Spleen (tissue), 11 donors: ENCODE measurements around the gene CGNL1. TPM values are rescaled to one million over a fixed set of nuclear protein-coding genes. Genes with fewer than 3 reads are reported as not detected.

Experiments used
- DNase-seq: peaks from one replicate; pipeline ENCODE4 v3.0.0-alpha.2; 2020
- H3K27ac ChIP-seq, 8 donors: fragments of 200-600 bp; sonication (generic) in 7 of 8; 1 replicate in 4 of 8; 2 replicates in 4 of 8; pipeline versions ENCODE4 v1.5.0 to v1.8.0; 2016 to 2021; ENCODE audit warnings: inconsistent platforms in 4 of 8, mild to moderate bottlenecking in 4 of 8, moderate library complexity in 1 of 8
- H3K27me3 ChIP-seq, 7 donors: fragments of 200-600 bp; sonication (generic) in 6 of 7; replicated peaks in 1 of 7; 1 replicate in 4 of 7; 2 replicates in 3 of 7; pipeline versions ENCODE4 v1.5.0 to v1.8.0; 2016 to 2021; ENCODE audit warnings: inconsistent platforms in 3 of 7, mild to moderate bottlenecking in 1 of 7
- H3K36me3 ChIP-seq, 6 donors: fragments of 200-600 bp; sonication (generic) in 5 of 6; 1 replicate in 4 of 6; 2 replicates in 2 of 6; pipeline versions ENCODE4 v1.5.0 to v1.8.0; 2016 to 2021; ENCODE audit warnings: inconsistent platforms in 2 of 6
- H3K4me1 ChIP-seq, 6 donors: fragments of 200-600 bp; sonication (generic) in 5 of 6; 1 replicate in 3 of 6; 2 replicates in 3 of 6; pipeline versions ENCODE4 v1.5.0 to v1.8.0; 2016 to 2021; ENCODE audit warnings: inconsistent platforms in 3 of 6
- H3K4me3 ChIP-seq, 8 donors: fragments of 200-600 bp; sonication (generic) in 7 of 8; 1 replicate in 4 of 8; 2 replicates in 4 of 8; pipeline versions ENCODE4 v1.5.0 to v1.8.0; 2016 to 2021; ENCODE audit warnings: inconsistent platforms in 4 of 8, mild to moderate bottlenecking in 4 of 8, moderate library complexity in 2 of 8
- H3K9me3 ChIP-seq, 8 donors: fragments of 200-600 bp; sonication (generic) in 7 of 8; 1 replicate in 4 of 8; 2 replicates in 4 of 8; pipeline versions ENCODE4 v1.5.0 to v1.8.0; 2016 to 2021; ENCODE audit warnings: inconsistent platforms in 4 of 8
- POLR2A ChIP-seq, 3 donors: fragments of 450-650 bp; IDR thresholded peaks; one replicate each; pipeline ENCODE4 v1.5.1; 2017; ENCODE audit warnings: antibody characterized with exemption in 3 of 3, mild to moderate bottlenecking in 1 of 3
- POLR2AphosphoS5 ChIP-seq, 3 donors: sonication (generic); formaldehyde crosslinking; IDR thresholded peaks; one replicate each; pipeline ENCODE4 v1.5.1; 2017; ENCODE audit warnings: antibody characterized with exemption in 3 of 3
- WGBS, 5 donors: extraction: QIAGEN DNeasy Blood & Tissue Kit in 3 of 5; methylation state at CpG; one replicate each; pipeline versions ENCODE4 v1.1.5 to v1.1.7; 2013 to 2018; 5-methylcytosine and 5-hydroxymethylcytosine counted together
- intact Hi-C: fragments of 100-400 bp; cut with DNase I; formaldehyde crosslinking; loops from one replicate; pipeline ENCODE4 v1.15.0; 2023; ENCODE audit warnings: low total_unique reads
- polyA plus RNA-seq, 3 donors: library from polyadenylated mRNA; stranded (reverse); fragments of 200-250 nt; gene quantifications; one replicate each; pipeline ENCODE4 v1.2.1, GENCODE V29; 2013
- total RNA-seq, 7 donors: library from RNA; depleted of rRNA in 3 of 7; stranded (reverse); fragments of >200 nt in 3 of 7; fragmentation: NEBNext Ultra II Directional in 4 of 7; extraction: Animal tissue kit (Norgen Biotek cat#: 25700) in 4 of 7; gene quantifications; one replicate each; pipeline versions ENCODE4 v1.1.0 to v1.2.1, GENCODE V29; 2016 to 2021
- TF ChIP-seq, protein P1 (sequence below), 11 experiments: fragments of 200-600 bp in 7 of 11; fragments of 450-650 bp in 4 of 11; sonication (generic) in 4 of 11; IDR thresholded peaks in 8 of 11; conservative IDR thresholded peaks in 3 of 11; 1 replicate in 7 of 11; 2 replicates in 4 of 11; pipeline versions ENCODE4 v1.4.0 to v1.8.0; 2016 to 2021; ENCODE audit warnings: antibody characterized with exemption in 11 of 11, inconsistent platforms in 4 of 11, mild to moderate bottlenecking in 1 of 11
- donor health status: healthy with polysubstance abuse.
- donor health status: DM: no; HTN: no; CAD: no; lungs with moderate emphysema.
- donor health status: DM: no; HTN: no; CAD: no.
- donor health status: Bipolar disorder and iron deficiency.
- donor health status: healthy.
- donor health status: DM: no; HTN: no; CAD: no.
- donor health status: DM: yes; HTN: yes; CAD: no.

Gene CGNL1
- total and polyA plus RNA-seq, 10 donors, result 0.07 to 0.73 (median 0.36) TPM

DNA sequence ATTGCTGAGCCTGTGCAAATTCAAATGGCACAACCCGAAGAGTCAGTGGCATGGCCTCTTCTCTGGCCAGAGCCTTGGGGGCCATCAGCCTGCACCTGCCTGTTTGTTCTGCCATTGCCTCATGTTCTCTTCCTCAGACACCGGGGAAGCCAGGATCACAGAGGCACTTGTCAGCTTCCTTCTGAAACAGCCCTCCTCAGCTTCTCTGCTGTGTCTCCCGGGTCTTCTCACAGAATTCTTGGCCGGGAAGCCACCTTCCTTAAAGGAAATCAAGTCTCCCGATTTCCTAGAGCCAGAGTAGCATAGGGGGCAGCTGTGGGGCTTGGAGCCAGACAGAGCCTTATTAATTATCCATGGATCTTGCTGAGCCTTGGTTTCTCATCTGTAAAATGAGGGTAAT, 47.4 kb upstream of the CGNL1 start:
- intact Hi-C loops, result no loop called here
- no peaks in the 10 kb centered on the region for H3K4me1 ChIP-seq
- no peaks in the 10 kb centered on the region for H3K9me3 ChIP-seq
- DNase-seq, result no peak
- no peak overlapping the region for H3K4me3 ChIP-seq
- H3K27ac ChIP-seq, result no peak overlapping the region
- TF ChIP-seq POLR2A (IDR thresholded peaks at IDR 0.05), result no peak
- TF ChIP-seq, protein P1, sequence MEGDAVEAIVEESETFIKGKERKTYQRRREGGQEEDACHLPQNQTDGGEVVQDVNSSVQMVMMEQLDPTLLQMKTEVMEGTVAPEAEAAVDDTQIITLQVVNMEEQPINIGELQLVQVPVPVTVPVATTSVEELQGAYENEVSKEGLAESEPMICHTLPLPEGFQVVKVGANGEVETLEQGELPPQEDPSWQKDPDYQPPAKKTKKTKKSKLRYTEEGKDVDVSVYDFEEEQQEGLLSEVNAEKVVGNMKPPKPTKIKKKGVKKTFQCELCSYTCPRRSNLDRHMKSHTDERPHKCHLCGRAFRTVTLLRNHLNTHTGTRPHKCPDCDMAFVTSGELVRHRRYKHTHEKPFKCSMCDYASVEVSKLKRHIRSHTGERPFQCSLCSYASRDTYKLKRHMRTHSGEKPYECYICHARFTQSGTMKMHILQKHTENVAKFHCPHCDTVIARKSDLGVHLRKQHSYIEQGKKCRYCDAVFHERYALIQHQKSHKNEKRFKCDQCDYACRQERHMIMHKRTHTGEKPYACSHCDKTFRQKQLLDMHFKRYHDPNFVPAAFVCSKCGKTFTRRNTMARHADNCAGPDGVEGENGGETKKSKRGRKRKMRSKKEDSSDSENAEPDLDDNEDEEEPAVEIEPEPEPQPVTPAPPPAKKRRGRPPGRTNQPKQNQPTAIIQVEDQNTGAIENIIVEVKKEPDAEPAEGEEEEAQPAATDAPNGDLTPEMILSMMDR (IDR thresholded peaks at IDR 0.05 in 8 of 11, conservative IDR thresholded peaks at IDR 0.05 in 3 of 11), result no peak
- TF ChIP-seq POLR2AphosphoS5 (IDR thresholded peaks at IDR 0.05), result no peak
- peaks cover 0 to 21% (median 4%) of the 10 kb centered on the region in 7 donors for H3K27me3 ChIP-seq
- WGBS, 5 donors, result 54 to 74% (median 59%) methylated on average over 5 of the region's 5 CpGs
- H3K36me3 ChIP-seq, result no peaks in the 10 kb centered on the region

DNA sequence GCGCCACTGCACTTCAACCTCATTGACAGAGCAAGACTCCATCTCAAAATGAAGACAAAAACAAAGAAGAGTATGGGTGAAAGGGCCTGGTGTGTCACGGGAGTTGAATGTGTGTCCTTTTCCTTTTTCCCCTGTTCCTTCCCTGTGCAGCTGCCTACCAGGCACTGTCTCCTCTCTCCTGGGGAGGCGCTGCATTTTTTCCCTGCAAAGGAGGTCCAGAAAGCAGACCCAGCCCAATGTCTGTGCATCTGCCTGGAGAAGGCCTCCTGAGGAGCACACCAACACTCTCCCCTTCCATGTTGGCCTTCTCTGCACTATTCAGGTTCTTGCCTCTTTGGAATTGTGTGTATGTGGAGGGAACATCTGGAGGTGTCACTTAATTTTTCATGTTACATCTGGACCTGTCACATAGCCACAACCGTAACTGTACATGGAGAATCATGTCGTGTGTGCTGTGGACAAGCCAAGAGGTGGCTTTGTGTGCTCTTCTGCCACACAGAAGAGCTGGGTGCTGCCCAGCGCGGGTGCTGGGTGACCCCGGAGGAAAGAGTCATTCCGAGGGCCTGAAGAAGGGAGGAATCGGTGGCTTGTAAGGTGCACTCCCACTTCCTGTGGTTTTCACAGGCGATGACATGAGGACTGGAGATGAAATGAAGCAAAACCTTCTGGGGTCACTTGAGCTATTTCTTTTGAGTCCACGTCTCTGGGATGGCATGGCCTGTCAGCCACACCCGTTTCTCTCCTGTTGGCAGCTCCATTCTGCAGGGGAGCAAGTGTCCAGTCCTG, 46.5 kb upstream of the CGNL1 start:
- Histone ChIP-seq H3K27ac (no peak overlapping the region), H3K4me1 (no peaks in the 10 kb centered on the region), H3K36me3 (no peaks in the 10 kb centered on the region), H3K4me3 (no peak overlapping the region), H3K27me3 (peaks cover 0 to 24% (median 4%) of the 10 kb centered on the region in 7 donors), H3K9me3 (no peaks in the 10 kb centered on the region)
- no peak for TF ChIP-seq POLR2AphosphoS5 (IDR thresholded peaks at IDR 0.05)
- TF ChIP-seq, protein P1 (IDR thresholded peaks at IDR 0.05 in 8 of 11, conservative IDR thresholded peaks at IDR 0.05 in 3 of 11), result no peak
- no peak for TF ChIP-seq POLR2A (IDR thresholded peaks at IDR 0.05)
- intact Hi-C loops, result no loop called here
- 51 to 65% (median 51%) methylated on average over 13 of the region's 13 CpGs for WGBS, 5 donors
- no peak for DNase-seq

DNA sequence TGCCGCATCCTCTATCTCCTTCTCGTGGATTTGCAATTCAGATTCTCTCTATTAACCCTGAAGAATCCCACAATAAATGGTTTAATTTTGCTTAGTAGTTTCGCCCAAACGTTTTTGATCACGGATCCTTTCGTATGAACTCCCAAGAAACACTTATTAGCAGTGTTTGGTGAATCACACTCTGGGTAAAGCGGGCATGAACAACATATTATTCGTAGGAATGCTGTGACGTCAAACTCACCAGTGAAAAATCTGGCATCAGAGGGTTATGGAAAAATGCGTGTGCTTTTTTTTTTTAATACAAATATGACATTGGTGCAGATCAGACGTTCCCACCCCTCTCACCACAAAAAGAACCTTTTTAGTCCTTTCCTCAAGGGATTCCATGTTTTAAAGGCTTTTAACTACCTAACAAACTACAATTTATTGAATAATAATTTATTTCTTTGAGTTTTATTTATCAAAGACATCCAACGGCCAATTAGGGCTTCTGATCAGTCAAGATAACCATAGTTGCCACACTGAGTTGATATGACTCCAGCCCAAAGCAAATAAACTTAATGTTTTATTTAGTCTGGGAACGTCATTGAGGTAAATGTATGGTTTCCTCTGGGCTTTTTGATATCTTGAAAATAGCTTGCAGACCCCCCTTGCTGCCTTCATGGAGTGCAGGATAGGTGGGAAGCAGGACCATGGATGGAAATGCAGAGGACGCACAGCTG, 45.5 kb upstream of the CGNL1 start:
- H3K4me1 ChIP-seq, result no peaks in the 10 kb centered on the region
- H3K9me3 ChIP-seq, result no peaks in the 10 kb centered on the region
- H3K4me3 ChIP-seq, result no peak overlapping the region
- 83 to 89% (median 85%) methylated on average over 14 of the region's 14 CpGs for WGBS, 5 donors
- no peak for DNase-seq
- TF ChIP-seq POLR2AphosphoS5 (IDR thresholded peaks at IDR 0.05) (no peak), POLR2A (IDR thresholded peaks at IDR 0.05) (no peak)
- TF ChIP-seq, protein P1 (IDR thresholded peaks at IDR 0.05 in 8 of 11, conservative IDR thresholded peaks at IDR 0.05 in 3 of 11), result no peak
- peaks cover 0 to 25% (median 4%) of the 10 kb centered on the region in 7 donors for H3K27me3 ChIP-seq
- intact Hi-C loops, result no loop called here
- H3K36me3 ChIP-seq, result no peaks in the 10 kb centered on the region
- H3K27ac ChIP-seq, result no peak overlapping the region

DNA sequence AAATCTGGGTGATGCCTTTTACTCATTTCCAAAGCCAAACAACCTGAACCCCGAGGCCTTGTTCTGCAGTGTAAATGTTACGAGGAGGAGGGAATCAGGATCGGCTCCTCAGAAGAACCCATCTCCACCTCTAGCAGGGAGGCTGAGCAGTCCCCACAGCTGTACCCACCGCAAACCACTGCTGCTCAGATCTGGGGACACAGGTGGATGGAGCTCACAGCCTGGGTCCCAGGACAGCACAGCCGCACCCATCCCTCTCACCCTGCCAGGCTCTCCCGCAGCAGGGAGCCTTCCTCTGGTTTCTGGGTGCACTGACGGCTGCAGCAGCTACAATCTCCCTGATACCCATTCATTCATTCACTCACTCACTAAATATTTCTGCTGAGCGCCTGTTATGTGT, 44.0 kb upstream of the CGNL1 start:
- no peak overlapping the region for H3K27ac ChIP-seq
- no peak overlapping the region for H3K4me3 ChIP-seq
- WGBS, 5 donors, result 88 to 94% (median 90%) methylated on average over 8 of the region's 8 CpGs
- peaks cover 0 to 36% (median 4%) of the 10 kb centered on the region in 7 donors for H3K27me3 ChIP-seq
- TF ChIP-seq POLR2A (IDR thresholded peaks at IDR 0.05) (no peak), POLR2AphosphoS5 (IDR thresholded peaks at IDR 0.05) (no peak)
- TF ChIP-seq, protein P1 (IDR thresholded peaks at IDR 0.05 in 8 of 11, conservative IDR thresholded peaks at IDR 0.05 in 3 of 11), result no peak
- H3K9me3 ChIP-seq, result no peaks in the 10 kb centered on the region
- no peak for DNase-seq
- no peaks in the 10 kb centered on the region for H3K36me3 ChIP-seq
- H3K4me1 ChIP-seq, result no peaks in the 10 kb centered on the region
- intact Hi-C loops, result no loop called here
